NCI-H2227 (cell line): ENCODE measurements around the gene RNF39.
"Not testable (repeated sequence)": the region's sequence is repeated elsewhere in the genome, so short reads cannot be mapped to it uniquely, and the experiment has no call there.

Experiments used
- DNase-seq: peaks from one replicate; lab custom pipeline; 2025; ENCODE audit not compliant: unreplicated experiment; lab: John Stamatoyannopoulos, UW

Gene RNF39, protein sequence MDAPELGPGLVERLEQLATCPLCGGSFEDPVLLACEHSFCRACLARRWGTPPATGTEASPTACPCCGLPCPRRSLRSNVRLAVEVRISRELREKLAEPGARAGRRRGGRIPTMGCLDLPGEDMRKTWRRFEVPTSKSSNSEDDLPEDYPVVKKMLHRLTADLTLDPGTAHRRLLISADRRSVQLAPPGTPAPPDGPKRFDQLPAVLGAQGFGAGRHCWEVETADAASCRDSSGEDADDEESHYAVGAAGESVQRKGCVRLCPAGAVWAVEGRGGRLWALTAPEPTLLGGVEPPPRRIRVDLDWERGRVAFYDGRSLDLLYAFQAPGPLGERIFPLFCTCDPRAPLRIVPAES

DNA sequence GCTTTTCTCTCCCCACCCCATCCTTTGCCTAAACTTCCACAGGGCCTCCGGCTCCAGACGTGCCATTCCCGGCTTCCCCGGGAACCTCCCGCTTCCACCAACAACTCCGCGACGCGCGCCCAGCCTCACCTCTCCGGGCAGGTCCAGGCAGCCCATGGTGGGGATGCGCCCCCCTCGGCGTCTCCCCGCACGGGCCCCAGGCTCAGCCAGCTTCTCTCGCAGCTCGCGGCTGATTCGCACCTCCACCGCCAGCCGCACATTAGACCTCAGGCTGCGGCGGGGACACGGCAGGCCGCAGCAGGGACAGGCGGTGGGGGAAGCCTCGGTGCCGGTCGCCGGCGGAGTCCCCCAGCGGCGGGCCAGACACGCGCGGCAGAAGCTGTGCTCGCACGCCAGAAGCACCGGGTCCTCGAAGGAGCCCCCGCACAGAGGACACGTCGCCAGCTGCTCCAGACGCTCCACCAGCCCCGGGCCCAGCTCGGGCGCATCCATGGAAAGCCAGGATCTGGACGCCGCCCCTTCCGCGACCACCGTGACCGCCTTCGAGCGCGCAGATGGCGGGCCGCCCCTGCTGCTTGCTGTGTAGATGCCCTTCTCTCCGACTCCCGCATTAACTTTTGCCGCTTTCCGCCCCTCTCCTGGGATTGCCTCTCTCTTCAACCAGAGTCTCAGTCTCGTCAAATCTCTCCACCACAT lies at the start of gene RNF39:
Gene RNF39 (minus strand): TSS at position 676 of the 696 bp plus-strand sequence. CDS start 184 bp downstream, at position 492.
- peak; percentile 36 for DNase-seq

DNA sequence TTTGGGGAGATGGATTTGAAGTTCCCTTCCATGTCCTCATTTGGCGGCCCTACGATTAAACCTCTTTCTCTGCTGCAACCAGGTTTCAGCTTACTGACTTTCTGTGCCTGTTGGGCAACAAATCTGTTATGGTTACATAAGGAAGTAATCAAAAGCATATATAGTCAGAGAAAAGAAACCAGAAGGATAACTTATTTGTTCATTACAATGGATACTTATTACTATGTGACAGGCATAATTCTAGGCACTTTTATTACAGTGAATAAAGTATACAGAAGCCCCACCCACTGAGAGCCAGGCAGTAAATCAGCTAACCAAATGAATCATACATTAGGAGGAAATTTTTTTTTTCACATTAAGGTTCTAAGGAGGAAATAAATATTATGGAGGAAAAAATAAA lies 46.9 kb upstream of the RNF39 start:
- no peak for DNase-seq

DNA sequence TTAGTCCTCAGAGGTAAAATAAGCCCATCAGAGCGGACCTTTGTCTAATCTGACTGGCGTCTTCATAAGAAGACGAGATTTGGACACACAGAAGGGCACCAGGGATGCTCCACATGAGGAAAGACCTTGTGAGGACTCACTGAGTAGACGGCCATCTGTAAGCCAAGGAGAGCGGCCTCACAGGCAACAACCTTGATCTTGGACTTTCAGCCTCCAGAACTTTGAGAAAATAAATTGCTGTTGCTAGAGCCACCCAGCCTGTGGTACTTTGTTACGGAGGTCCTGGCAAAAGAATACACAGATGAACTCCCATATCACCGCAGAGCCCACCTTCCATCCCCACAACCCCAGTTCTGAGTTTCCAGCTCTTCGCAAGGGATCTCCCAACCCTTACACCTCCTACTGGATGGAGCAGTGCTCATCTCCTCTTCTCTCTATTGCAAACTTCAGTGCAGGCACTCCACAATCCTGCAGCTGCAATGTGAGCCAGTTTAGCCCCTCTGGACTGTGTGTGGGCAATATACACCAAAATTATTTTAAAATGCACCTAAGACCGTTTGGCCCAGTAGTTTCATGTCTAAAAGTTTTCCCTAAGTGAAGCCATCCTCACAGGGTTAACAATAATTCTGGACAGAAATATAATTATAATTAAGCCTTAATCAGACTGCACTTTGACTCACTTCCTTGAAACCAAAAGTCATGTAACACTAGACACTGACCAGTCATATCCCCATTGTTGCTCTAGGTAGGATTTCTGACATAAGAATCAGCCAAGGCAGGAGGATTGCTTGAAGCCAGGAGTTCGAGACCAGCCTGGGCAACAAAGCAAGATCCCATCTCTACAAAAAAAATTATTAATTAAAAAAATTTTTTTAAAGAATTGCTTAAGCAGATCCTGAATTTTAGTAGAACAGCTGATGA lies 46.1 kb upstream of the RNF39 start:
- DNase-seq: no peak

DNA sequence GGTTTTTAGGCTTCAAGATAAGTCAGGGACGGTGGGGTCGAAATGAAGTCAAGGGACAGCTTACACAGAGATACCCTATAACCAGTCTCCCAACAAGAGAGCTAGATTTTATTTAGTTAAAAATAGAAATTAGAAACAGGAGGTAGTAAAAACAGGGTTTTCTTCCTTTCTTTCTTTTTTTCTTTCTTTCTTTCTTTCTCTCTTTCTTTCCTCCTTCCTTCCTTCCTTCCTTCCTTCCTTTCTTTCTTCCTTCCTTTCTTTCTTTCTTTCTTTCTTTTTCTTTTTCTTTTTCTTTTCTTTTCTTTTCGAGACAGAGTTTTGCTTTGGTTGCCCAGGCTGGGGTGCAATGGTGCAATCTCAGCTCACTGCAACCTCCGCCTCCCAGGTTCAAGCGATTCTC lies 43.1 kb upstream of the RNF39 start:
- not testable (repeated sequence) for DNase-seq

DNA sequence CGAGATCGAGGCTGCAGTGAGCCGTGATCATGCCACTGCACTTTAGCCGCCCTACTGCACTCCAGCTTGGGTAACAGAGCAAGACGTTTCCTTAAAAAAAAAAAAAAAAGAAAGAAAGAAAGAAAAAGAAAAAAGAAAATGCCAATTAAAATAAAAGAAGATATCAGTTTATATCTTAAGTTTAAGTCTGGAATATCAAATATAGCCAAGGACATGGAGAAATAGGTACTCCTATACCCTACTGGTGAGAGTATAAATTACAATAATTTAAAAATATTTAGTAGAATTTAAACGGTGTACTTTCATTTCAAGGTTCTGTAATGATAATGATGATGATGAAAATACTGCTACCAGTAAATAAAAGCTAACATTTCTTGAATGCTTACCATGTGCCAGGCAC lies 41.2 kb upstream of the RNF39 start:
- no peak for DNase-seq

DNA sequence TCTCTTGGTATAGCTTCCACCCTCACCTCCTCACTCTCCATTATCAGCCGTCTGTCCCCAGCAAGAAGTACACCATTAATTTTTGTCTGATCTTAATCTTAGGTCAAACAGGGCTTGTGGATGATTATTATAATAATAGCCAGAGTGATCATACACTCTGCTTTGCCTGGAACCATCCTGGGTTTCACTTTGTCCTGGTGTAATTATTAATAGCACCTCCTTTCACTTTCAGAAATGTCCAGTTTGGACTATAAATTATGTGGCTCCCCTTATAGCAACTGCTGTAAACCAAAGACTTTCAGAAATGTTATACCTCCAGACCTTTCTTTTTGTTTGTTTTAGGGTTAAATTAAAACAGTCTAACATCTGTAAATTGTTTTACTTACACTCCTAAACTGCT lies 38.3 kb upstream of the RNF39 start:
- no peak for DNase-seq

DNA sequence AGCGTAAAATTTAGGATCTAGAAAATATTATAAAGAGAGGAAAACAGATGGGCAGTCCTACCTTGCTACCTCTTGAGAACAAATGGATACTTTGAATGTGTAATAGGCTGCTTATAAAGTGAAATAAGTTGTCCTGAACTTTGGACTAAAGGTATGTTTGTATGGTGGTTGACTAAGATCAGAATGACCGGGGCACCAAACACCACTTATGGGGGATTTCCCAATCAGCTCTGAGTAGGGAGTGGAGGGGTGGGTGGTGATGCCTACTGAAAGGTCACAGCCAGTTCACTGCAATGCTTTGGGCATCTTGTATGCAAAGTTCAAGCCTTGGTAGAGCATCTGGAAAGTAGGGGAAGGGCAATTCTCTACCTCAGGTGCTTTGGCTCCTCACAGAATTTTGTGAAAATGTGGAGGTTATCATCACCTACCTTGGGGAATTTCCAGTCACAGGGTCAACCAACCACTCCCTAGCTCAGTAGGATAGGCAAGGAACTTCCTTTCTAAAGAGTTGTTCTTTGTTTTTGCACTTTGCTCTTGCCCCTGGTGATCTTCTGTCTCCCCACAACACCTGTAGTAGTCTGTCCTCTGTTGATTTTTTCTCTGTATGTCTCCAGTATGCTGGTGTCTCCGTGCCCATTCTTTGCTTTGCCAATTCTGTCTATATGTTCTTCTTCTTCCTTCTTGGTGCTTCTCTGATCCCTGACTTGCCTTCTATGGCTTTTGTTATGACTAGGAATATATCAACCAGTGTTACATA lies 37.6 kb upstream of the RNF39 start, which contains the start of gene TRIM31:
Gene TRIM31 (minus strand): TSS at position 88 of the 757 bp plus-strand sequence. CDS start 285 bp downstream, outside the sequence.
- DNase-seq: no peak

DNA sequence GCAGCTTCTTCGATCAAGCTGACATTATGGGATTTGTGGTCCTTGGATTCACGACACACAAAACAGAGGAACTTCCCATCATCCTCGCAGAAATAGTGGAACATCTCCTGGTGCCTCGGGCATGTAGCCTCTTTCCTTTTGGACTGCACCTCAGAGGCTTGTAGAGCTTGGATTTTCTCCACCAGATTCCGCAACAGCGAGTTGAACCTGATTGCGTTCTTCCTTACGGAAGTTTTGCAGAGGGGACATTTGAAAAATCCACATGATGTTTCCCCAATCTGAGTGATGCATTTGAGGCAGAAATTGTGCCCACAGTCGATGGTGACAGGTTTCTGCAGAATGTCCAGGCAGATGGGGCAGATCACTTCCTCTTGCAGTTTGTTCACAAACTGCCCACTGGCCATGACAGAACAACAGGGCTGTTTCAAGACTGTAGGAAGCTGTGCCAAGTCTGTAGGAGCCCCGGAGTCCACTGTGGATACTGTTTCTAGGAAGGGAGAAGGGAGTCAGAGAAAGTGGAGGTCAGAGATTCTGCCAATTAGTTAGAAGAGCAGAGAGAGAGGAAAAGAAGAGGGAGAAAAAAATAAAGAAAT lies 36.9 kb upstream of the RNF39 start:
- no peak for DNase-seq

DNA sequence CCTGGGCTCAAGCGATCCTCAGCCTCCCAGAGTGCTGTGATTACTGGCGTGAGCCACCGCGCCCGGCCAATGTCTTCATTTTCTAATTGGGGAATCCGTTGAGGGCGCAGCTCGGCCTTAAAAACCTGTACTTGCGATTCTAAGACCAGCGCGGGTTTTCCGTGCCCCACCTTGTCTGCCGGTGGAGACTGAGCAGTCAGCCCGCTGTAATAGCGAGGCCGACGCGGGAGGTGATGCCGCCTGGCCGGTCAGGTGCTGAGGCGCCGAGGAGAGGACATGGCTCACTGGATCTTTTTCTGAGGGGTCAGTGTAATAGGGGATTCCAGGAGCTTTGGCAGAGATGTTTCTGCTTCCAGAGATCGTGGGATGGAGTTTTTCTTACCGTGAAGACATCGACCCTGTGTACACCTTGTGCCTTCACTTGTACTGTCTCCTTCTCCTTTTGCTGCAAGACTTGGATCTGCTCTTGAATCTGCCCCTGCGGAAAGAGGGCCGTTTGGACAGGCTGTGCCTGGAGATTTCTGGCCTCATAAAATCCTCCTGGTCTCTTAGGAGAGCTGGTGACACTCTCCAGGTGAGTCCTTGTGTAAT lies 35.8 kb upstream of the RNF39 start:
- DNase-seq: no peak

DNA sequence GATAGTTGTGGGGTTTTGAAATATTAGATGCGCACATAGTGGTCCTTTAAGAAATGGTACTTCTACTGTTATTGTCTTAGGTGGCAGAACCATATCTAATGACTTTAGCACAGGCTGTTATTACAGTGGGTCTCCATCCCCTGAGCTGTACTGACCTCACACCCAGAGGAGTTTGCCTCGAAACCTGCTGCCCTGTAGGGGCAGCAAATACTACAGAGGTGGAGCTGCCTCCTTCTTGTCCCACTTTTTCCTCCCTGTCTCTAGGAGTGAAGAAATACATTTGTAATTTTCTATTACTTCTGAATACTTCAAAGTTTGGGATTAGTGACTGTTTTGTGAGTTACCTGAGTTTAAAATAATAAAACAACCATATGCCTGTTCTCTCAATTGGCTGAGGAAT lies 29.1 kb upstream of the RNF39 start:
- DNase-seq: no peak

DNA sequence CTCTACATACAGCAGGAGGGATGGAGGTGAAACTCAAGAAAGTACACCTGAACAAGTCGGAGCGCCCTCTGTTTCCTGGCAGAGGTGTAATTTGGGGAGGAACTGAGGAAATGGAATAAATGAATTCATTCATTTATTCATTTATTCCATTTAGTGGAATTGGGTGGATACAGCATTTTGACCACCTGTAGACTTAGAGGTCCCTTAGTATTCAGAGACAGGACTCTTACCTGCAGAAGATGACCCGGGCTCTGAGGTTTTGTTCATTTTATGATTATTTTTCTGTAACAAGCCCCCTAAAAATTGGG lies 28.3 kb upstream of the RNF39 start:
- no peak for DNase-seq

DNA sequence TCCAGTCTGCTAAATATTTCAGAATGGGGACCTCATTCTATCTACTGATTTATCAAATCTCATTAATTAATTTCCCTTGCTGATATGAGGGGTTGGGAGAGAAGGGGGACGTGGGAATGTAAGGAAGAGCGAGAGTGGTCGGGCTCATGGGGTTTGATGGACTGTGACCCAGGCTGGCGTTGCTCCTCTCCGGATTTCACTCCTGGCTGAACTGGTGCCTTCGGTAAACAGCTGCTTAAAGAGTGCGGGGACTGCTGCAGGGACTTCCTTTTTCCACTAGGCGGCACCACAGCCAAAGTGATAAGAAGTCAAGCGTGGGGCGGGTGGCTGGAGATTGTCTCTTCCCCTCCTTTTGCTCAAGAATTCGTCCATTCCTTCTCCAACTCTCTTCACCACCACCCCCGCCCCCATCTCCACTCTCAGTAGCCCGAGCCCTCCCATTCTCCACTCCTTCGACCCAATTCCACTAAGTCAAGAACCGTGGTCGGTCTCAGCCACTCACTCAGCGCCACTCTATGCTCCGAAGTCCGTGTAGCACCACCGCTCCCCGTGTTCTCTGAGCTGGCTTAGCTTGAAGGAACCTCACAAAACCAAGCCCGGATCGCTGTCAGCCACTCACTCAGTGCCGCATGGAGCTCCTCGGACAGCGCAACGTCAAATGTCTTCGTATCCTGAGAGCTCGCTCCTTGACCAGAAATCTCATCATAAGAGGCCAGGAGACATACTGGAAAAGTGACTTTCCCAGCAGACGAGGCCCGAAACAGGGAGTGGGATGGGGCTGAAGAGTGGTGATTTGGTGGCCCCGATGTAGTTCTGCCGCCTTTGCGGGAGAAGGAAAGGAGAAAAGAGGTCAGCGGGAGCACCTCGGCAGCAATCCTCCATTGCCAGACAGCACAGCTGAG lies 27.7 kb upstream of the RNF39 start:
- peak; percentile 91 for DNase-seq

DNA sequence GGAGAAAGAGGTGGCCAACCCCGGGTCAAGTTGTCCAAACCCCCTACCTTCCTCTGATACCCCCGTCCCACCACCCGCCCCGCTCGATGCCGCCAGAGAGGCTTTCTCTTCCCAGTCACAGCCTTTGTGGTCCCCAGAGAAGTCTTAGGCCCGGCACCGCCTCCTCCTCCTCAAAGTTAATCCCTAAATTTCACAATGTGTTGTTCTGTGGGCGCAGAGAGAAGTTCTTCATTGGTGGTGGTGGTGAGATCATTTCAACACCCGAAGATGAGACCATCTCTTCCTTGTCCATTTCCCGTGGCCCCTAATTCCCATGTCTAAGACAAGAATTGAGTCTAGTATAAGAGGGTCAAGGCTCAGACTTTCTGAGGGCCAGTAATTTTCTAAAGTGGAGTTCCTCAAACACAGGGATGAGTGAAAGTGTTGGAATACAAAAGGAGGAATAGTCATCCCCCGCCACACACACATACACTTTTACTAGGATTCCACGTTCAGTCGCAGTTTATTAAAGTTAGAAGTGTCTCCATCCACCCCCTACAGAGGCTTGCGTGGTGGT lies 26.9 kb upstream of the RNF39 start:
- no peak for DNase-seq

DNA sequence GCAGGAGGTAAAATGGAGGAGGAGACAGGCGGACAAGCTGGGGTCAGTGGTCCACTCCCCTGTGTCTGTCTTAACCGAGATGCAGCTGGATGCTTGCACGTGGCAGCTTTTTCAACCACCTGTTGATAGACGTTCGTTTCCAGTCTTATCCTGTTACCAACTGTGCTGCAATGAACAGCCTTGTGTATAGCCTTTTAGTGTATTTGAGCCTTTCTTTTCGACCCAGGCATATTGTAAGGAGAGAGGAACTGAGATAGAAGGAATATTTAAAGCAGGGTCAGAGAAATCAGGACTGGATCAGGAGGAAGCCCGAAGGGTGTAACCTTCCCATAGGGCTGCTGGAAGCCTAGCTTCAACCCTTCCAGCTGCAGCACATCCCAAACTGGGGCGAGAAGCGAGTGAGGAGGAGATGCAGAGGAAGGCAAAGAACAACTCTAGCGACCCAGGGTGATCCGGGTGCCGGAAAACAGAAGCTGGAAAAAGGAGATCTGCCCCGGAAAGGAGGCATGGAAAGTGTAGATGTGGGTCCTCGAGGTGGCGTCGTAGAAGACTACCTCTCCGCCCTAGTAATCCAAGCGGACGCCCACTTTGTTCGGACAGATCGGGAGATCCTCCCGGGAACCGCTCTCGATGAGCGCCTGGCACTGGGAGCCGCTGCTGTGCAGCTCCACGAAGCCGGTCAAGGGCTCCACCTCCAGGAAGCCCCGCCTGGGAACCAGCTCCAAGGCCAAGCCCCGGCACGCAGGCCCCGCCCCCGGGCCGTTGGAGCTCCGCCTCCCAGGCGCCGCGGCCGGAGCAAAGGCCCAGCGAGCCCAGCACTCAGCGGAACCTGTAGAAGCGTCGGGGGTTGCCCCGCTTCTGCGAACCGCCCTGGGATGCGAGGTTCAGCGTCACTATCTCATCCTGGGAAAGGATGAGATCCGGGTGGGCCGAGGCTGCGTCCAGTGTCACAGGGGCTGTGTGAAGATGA lies 26.2 kb upstream of the RNF39 start:
- peak; percentile 87 for DNase-seq

DNA sequence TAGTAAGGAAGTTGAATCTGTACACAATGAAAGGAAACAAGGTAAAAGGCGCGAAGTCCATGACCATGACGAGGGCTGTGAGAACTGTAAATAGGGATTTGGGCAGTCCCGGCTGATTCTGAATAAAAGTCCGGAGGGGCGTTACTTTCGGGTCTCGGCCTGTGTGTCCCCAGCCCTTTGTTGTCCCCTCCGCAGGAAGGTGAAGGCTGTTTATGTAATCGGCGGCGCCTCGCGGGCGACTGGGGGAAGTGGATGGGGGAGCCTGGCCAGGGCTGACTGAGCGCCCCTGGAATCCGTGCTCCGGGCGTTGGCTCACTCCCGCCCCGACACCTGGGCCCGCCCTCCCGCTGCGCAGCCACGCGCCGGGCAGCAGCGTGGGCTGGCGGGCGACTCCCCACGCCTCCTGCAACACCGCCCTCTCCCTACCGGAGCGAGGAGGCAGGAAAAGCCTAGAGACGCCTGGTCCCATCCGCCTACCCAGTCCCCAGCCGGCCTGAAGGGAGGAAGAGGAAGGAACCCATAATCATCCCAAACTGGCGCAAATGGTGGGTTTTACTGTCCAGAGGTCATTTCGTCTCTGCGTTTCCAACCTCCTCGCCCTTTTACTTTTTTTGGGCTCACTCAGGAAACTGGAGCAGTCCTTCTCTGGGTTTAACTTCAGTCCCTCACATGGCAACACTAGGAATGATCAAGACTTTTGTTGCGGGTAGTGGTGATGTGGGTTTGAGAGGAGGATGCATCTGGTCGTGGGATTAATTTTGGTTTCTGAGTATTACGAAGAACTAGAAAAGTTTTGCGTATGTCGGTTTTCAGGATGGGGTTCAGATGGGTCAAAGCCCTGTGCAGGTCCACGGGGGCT lies 25.2 kb upstream of the RNF39 start:
- peak; percentile 26 for DNase-seq

DNA sequence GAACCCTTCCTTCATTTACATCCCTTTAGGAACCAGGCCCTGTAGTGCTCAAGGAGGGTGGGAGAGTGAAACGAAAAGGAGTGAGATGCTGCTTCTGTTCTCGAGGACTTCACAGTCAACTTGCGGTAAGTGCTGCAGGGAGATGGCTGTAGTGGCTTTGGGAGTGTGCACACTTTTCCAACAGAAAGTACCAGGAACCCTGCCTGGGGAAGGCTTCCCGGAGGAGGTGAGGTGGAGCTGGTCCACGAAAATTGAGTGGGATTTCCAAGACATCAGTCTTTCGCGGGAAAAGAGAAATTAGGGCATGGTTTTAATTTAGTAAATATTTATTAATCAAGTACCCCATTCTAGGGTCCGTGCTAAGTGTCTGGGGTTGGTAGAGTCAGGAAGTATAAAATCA lies 24.6 kb upstream of the RNF39 start:
- no peak for DNase-seq
